HG03135 (cell line): Measurements from ENCODE around the gene COG4.
"Not testable (repeated sequence)": the region's sequence is repeated elsewhere in the genome, so short reads cannot be mapped to it uniquely, and the experiment has no call there.

Source experiments
- ATAC-seq: cut with Tn5 transposase; IDR thresholded peaks from one replicate; pipeline ENCODE4 v1.9.1; 2021; ENCODE audit warnings: mild to moderate bottlenecking, moderate library complexity; ENCODE audit not compliant: unreplicated experiment

Gene COG4

GRCh38 chr16:70523076-70523742, at the start of gene COG4:
Gene COG4 (minus strand): TSS chr16:70523554. CDS start chr16:70523543, 11 bp downstream.
- peak; percentile 73 for ATAC-seq

DNA sequence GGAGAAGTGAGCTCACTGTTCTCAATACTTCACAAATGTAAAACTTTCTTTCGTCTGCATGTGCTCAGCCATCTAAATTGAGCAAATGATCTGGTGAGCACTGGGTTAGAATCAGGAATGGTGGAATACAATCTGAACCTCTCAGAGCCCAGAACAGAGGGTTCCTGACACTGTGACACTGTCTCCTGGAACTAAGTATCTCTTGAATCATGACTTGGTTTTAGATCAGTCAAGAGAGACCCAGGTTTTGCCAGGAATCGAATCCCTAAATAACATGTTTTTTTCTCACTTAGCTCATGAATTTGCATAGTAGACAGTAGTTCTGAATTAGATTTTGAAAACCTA, 49.5 kb upstream of the COG4 start:
- ATAC-seq = no peak

- no peak for ATAC-seq
Measured at GRCh38 chr16:70572050-70572925, 48.9 kb upstream of the COG4 start.

- no peak for ATAC-seq
Measured at GRCh38 chr16:70571623-70572022, 48.3 kb upstream of the COG4 start.

DNA sequence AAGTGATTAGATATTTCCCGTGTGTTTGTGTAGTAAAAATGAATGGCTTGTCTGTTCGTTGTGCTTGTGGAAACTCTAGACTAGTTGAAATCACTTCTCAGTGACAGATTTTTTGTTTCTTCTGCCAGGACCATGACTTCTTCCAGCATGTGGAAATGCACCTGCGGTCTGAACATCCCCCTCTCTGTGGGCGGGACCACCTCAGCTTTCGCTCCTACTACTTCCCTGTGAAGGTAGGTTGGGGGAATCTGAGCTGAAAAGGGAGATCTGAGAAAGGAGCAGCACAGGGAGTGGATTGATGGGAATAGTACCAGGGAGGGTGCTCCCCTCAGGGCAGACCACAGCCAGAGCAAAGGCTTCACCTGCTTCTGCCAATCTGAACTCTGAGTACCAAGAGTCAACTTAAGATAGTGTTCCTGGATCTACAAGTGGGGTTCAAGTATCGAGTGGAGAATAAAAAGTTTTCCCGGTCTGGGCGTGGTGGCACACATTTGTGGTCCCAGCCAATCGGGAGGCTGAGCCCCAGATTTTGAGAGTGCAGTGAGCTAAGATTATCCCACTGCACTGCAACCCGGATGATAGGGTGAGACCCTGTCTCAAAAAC, 47.7 kb upstream of the COG4 start:
- ATAC-seq = no peak

DNA sequence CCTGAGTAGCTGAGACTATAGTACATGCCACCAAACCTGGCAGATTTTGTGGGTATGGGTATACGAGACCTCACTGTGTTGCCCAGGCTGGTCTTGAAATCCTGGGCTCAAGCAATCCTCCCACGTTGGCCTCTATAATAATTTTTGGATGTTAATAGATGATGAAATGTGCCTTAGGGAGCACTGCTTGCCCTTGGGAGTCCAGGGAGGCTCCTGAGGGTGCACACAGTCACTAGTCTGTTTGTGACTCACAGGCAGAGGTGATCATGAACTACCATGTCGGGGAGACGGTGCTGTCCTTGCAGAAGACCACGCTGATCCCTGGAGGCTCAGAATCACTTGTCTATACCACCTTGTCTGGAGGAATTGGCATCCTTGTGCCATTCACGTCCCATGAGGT, 46.4 kb upstream of the COG4 start:
- ATAC-seq = no peak

GRCh38 chr16:70568601-70569237, 45.4 kb upstream of the COG4 start:
- ATAC-seq = no peak

- no peak for ATAC-seq
Measured at GRCh38 chr16:70565053-70565452, 41.7 kb upstream of the COG4 start.

DNA sequence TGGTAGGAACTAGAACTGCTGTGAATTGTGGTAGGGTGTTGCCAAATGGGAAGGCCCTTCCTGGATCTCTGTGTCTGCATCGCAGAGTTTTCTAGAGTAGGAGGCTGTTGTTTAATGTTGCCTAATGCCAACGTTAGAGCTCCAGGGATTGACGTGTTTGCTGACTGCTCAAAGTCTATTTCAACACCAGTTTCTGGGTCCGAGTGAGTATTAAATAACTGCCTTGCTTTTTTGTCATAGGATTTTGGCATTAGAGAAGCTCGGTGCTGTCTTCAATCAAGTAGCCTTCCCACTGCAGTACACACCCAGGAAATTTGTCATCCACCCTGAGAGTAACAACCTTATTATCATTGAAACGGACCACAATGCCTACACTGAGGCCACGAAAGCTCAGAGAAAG, 40.3 kb upstream of the COG4 start:
- ATAC-seq = no peak

GRCh38 chr16:70561623-70562022, 38.3 kb upstream of the COG4 start:
- no peak for ATAC-seq

DNA sequence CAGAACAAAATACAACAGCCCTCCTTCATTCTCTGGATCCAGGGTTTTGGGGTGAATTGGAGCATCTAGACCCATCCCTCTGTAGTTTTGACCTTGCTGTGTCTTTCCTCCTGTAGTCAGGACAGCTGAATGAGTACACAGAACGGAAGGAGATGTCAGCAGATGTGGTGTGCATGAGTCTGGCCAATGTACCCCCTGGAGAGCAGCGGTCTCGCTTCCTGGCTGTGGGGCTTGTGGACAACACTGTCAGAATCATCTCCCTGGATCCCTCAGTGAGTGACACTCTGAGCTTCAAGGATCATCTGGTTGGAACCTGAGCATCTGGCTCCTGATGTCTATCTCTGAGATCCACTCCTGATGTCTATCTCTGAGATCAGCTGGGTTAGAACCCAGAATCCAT, 32.7 kb upstream of the COG4 start:
- ATAC-seq = no peak

DNA sequence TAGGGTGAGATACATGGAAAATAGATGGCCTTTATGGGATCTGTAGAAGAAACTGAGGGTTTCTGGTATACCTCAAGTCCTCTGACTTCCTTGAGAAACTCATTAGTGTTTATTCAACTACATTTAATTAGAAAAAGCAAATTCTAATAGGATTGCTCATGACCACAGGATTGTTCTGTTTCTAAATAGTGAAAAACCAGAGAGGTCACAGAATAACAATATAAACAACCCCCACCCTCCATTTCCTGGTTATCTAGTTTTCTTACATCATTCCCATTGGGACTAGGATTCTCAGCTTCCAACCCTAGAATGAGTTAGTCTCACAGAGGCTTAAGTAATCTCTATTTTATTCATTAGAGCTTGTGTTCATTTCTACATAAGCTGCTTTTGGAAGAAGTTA, 30.3 kb upstream of the COG4 start:
- no peak for ATAC-seq

DNA sequence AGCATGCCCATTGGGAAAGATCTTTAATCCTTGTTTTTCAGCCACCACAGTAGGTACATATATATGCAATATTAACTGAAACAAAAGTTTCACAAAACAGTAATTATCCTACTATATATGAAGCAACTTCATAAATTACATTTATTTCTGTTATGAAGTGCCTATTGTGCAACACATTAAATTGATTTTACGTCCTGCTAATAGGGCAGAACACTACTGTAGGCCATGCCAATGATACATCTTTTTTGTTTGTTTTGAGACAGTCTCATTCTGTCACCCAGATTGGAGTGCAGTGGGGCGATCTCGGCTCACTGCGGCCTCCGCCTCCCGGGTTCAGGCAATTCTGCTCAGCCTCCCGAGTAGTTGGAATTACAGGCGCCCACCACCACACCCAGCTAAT, 29.3 kb upstream of the COG4 start:
- ATAC-seq = no peak

DNA sequence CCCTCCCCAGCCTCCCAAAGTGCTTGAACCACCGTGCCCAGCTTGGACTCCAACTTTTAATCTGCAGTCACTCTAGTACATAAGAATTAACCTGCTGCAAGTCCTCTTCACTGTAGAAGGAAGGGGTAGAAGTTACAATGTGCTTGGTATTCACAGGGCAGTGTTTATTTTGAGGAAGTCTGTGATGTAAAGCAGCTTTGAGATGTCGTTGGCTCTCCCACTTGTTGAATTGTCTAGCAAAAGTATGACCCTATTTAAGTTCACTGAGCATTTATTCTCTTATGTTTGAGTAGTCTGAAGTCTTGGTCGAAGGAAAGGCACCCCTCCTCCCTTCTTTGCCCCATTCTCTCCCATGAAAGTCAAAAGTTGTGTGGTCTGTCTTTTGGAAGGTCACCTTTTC, 28.4 kb upstream of the COG4 start:
- ATAC-seq = no peak

- ATAC-seq = no peak
Measured at GRCh38 chr16:70550082-70550481, 26.7 kb upstream of the COG4 start.

DNA sequence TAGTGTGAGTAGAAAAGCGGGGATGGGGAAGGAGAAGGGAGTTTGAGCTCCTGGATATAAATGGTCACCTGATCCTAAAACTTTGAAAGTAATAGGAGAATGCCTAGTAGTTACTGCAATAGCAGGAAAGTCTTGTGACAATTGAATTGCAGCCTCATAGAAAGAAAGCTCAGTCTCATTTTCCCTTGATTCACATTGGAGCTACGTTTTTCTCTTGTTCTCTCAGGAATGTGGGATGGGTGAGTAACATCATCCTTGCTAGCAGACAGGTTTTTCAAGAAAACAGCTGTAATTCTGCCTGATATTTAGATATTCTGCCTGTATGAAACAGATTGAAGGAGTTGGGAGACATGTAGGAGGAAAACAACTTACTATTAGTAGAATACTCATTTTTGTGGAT, 25.6 kb upstream of the COG4 start:
- ATAC-seq = no peak

- ATAC-seq = no peak
Measured at GRCh38 chr16:70544548-70544947, 21.2 kb upstream of the COG4 start.

- ATAC-seq = no peak
Measured at GRCh38 chr16:70540994-70541393, 17.6 kb upstream of the COG4 start.

- no peak for ATAC-seq
Measured at GRCh38 chr16:70534971-70535370, 11.6 kb upstream of the COG4 start.

DNA sequence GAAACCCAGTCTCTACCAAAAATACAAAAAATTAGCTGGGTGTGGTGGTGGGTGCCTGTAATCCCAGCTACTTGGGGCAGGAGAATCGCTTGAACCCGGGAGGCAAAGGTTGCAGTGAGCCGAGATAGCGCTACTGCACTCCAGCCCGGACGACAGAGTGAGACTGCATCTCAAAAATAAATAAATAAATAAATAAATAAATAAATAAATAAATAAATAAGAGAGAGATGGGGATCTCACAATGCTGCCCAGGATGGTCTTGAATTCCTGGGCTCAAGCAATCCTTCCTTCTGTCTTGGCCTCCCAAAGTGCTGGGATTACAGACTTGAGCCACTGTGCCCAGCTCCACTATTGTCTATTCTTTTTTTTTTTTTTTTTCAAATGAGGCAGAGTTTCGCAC, 6.6 kb upstream of the COG4 start:
- ATAC-seq = not testable (repeated sequence)

DNA sequence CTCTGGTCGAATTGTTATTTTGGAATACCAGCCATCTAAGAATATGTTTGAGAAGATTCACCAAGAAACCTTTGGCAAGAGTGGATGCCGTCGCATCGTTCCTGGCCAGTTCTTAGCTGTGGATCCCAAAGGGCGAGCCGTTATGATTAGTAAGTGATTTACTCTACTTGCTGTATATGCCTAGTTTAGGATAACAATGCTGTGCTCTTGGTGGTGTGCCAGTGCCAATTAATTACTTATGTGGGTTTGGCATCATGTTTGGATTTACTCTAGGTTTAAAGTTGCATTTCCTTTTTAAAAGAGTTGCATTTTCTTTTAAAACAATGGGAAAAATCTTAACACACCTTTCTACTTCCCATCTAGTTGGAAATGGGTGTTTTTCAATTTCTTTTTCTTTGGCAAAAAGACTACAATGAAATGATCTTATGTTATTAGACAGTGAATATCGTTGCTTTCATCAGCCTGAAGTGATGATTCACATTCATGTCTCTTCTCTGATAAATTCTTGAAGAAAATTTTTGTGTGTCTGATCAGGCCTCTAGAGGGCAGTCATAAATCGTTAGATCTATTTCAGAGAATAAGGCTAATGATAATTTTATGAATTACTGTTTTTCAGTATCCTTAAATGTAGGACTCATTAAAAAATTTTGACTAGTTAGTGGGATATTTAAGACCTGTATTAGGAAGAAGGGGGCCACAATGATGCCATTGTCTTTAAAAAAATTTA, 5.9 kb upstream of the COG4 start:
- no peak for ATAC-seq
